Activated CD8-positive, alpha-beta memory T cell treated with anti-CD3 and anti-CD28 coated beads, Interleukin-2, amount 50 U/mL, for 24 hours (primary cell): Measurements from ENCODE around the gene SHMT2.
"Not testable (repeated sequence)": the region's sequence is repeated elsewhere in the genome, so short reads cannot be mapped to it uniquely, and the experiment has no call there.

ENCODE experiments used
- DNase-seq: peaks from one replicate; pipeline ENCODE4 v3.0.0-alpha.2; 2020; ENCODE audit errors: extremely low read depth

SHMT2 gene

GRCh38 chr12:57266681-57267080, 37.2 kb downstream of the SHMT2 start:
- no peak for DNase-seq

GRCh38 chr12:57268264-57268663, 38.8 kb downstream of the SHMT2 start:
- no peak for DNase-seq

- no peak for DNase-seq
Measured at GRCh38 chr12:57270966-57271470, 41.5 kb downstream of the SHMT2 start.

- DNase-seq, result no peak
Measured at GRCh38 chr12:57272337-57273151, 43.0 kb downstream of the SHMT2 start.

- no peak for DNase-seq
Measured at GRCh38 chr12:57273516-57273915, 44.0 kb downstream of the SHMT2 start.

GRCh38 chr12:57276233-57276632, 46.7 kb downstream of the SHMT2 start:
- not testable (repeated sequence) for DNase-seq

GRCh38 chr12:57276935-57277563, 47.5 kb downstream of the SHMT2 start:
- DNase-seq, result no peak

- DNase-seq, result no peak
Measured at GRCh38 chr12:57278465-57279381, 49.2 kb downstream of the SHMT2 start.

- DNase-seq, result peak; percentile 66
Measured at GRCh38 chr12:57280211-57281062, 50.9 kb downstream of the SHMT2 start.

GRCh38 chr12:57282073-57282472, 52.6 kb downstream of the SHMT2 start:
- DNase-seq, result not testable (repeated sequence)
